T-helper 17 cell (primary cell): ENCODE results near the gene TFCP2. TPM values are rescaled to one million over a fixed set of nuclear protein-coding genes. Genes with fewer than 3 reads are reported as not detected.

Source experiments
- ATAC-seq: fragments of 150-1000 bp; cut with Tn5 transposase; 2 replicates; pipeline ENCODE4 v1.10.0; 2021; ENCODE audit warnings: mild to moderate bottlenecking, moderate library complexity
- DNase-seq, 3 donors: peaks; one replicate each; pipeline versions ENCODE4 v3.0.0 to v3.0.0-alpha.2; 2020 to 2021
- H3K9me3 ChIP-seq: one replicate; pipeline ENCODE4 v1.7.0; 2013; ENCODE audit warnings: low read length, mild to moderate bottlenecking; ENCODE audit not compliant: control insufficient read depth, poor library complexity, severe bottlenecking
- H3K27ac Mint-ChIP-seq: one replicate; pipeline ENCODE4 v1.8.0; 2022; ENCODE audit warnings: mild to moderate bottlenecking, moderate library complexity, mixed read lengths
- H3K27me3 Mint-ChIP-seq: one replicate; pipeline ENCODE4 v1.8.0; 2022; ENCODE audit warnings: mixed read lengths
- H3K36me3 Mint-ChIP-seq: one replicate; pipeline ENCODE4 v1.8.0; 2022; ENCODE audit warnings: low read depth, mixed read lengths
- H3K4me1 Mint-ChIP-seq: one replicate; pipeline ENCODE4 v1.8.0; 2022; ENCODE audit warnings: mild to moderate bottlenecking, mixed read lengths
- H3K4me3 Mint-ChIP-seq: one replicate; pipeline ENCODE4 v1.8.0; 2022; ENCODE audit warnings: mild to moderate bottlenecking, moderate library complexity, mixed read lengths
- total RNA-seq, 4 donors: library from RNA in 2 of 4; stranded (reverse) in 2 of 4; gene quantifications; one replicate each; pipeline ENCODE4 v1.2.3 and lab custom pipeline; 2022 to 2026

TFCP2 gene
- total RNA-seq, 2 donors from 2014 or later = 15.7 to 20.5 TPM

DNA sequence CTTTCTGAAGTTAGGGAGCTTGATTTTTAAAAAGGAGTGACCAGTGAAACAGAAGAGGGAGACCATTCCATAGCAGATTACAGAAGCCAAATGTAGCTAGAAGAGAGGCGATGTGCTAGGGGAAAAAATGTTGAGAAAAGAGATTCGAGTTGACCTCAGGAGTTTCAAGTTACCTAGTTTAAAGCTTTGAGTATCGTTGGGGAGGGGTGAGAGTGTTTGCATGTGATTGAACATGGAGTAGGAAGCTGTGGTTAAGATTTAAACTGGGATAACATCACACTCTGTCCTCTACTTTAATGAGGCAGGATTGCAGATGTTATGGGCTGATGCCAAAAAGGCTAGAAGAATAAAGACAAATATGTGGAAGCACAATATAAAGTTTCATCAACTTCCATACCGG, 121.1 kb downstream of the TFCP2 start:
- H3K27me3 Mint-ChIP-seq = no peaks in the 10 kb centered on the region
- peaks cover 4% of the 10 kb centered on the region for H3K36me3 Mint-ChIP-seq
- no peak for DNase-seq
- no peaks in the 10 kb centered on the region for H3K9me3 ChIP-seq
- no peak for ATAC-seq
- peak overlapping the region; percentile 81 for H3K27ac Mint-ChIP-seq
- peaks cover 21% of the 10 kb centered on the region for H3K4me1 Mint-ChIP-seq
- H3K4me3 Mint-ChIP-seq = no peak overlapping the region

DNA sequence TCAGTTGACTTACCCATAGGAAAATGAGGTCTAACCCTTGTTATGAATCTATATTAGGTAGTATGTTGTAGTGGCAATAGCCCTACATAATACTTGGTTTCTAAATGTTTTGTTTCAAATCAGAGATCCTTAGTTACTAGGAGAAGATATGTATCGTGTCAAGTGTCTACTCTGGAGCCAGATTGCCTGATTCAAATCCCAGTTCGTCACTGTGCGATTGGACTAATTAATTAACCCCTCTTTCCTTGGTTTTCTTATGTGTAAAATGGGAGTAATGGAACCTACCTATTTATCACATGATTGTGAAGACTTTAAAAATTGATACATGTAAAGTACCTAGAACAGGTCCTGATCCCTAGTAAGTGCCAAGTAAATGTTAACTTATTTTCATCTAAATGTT, 123.4 kb downstream of the TFCP2 start:
- Mint-ChIP-seq H3K4me1 (peaks cover 23% of the 10 kb centered on the region), H3K27ac (peak overlapping the region; percentile 95), H3K4me3 (peak overlapping the region; percentile 99), H3K36me3 (peaks cover 4% of the 10 kb centered on the region), H3K27me3 (no peaks in the 10 kb centered on the region)
- ATAC-seq (no peak), DNase-seq (no peak)
- H3K9me3 ChIP-seq = no peaks in the 10 kb centered on the region

DNA sequence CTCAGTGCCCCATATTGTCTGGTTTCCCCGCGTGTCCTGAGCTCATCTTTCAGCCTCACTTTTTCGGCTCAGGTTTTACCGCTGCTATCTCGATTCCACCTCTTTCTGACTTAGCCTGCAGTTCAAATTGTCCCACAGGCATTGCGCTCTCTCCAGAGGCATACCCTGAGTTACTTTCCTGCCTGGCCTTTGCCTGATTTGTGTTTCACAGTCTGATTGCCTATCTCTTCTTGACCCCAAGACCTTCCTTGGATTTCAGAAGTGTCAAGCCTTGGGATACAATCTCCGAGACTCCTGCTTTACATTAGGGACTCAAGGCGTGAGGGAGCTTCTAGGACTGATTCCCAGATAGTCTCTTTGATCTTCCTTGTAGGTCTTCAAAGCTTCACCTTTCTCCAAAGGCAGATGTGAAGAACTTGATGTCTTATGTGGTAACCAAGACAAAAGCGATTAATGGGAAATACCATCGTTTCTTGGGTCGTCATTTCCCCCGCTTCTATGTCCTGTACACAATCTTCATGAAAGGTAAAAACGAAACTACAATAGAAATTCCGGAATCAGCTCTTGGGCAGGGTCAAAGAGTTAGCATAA, 124.2 kb downstream of the TFCP2 start:
- H3K9me3 ChIP-seq = no peaks in the 10 kb centered on the region
- H3K4me1 Mint-ChIP-seq = peaks cover 23% of the 10 kb centered on the region
- H3K36me3 Mint-ChIP-seq = peaks cover 4% of the 10 kb centered on the region
- peak overlapping the region; percentile 99 for H3K4me3 Mint-ChIP-seq
- H3K27ac Mint-ChIP-seq = peak overlapping the region; percentile 95
- DNase-seq = no peak
- H3K27me3 Mint-ChIP-seq = no peaks in the 10 kb centered on the region
- ATAC-seq = no peak

DNA sequence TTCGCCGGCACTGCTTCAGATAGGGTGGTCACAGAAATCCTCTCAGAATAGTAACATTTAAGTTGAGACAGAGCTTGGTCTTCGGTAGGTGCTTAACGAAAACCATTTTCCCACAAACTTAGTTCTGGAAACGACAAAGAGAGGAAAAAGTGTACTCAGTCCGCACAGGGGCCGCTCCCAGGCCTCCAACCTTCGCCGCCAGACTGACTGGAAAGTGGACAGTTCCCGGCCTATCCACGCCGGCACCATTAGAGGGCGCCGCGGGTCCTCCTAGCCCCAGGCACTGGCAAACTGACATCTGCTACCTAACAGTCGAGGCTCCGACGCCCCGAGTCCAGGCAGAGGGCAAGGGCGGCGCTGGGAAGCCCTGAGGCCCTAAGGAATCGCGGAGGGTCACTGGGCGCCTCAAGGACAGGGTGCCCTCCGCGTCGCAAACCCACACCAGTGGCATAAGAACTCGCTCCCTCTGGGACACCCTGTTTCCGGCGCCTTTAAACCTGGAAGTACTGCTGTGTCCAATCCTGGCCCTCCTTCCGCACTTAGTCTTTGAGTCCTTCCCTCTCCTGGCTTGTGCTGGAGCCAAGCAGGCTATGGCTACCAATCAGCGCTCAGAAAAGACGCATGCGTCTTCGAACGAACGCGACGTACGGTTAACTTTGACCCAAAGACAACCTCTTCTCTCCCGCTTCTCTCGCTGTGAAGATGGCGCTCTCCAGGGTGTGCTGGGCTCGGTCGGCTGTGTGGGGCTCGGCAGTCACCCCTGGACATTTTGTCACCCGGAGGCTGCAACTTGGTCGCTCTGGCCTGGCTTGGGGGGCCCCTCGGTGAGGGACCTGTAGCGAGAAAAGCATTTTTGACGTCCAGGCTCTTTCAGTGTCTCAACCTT, 125.0 kb downstream of the TFCP2 start, which contains the start of gene LETMD1:
LETMD1 (plus strand) TSS at position 673 of the 886 bp plus-strand sequence; CDS start at position 703, 30 bp downstream.
- peak within 1 kb of the TSS; percentile 95 for H3K27ac Mint-ChIP-seq
- peaks cover 23% of the 10 kb centered on the region for H3K4me1 Mint-ChIP-seq
- peak within 1 kb of the TSS; percentile 99 for H3K4me3 Mint-ChIP-seq
- DNase-seq (peak; percentile 74 to 84 (median 82)), ATAC-seq (peak; percentile 96)
- peaks cover 4% of the 10 kb centered on the region for H3K36me3 Mint-ChIP-seq
- H3K27me3 Mint-ChIP-seq = no peaks in the 10 kb centered on the region
- no peaks in the 10 kb centered on the region for H3K9me3 ChIP-seq

Other genes with a start within 250 kb of the TFCP2 start
- not detected for gene HIGD1C, start 220.6 kb downstream of the TFCP2 start, total RNA-seq
- 10 to 100 TPM; 47.6 to 51.5 TPM for gene SLC11A2, start 146.8 kb downstream of the TFCP2 start, total RNA-seq
- 10 to 100 TPM; 56.2 to 56.6 TPM for gene LETMD1, start 124.8 kb downstream of the TFCP2 start, total RNA-seq
- 10 to 100 TPM; 19.2 to 19.9 TPM for gene CSRNP2, start 89.5 kb downstream of the TFCP2 start, total RNA-seq
- gene POU6F1, start 44.9 kb upstream of the TFCP2 start, total RNA-seq = 10 to 100 TPM; 22.5 to 32.8 TPM
- 100 to 1,000 TPM; 273 to 335 TPM for gene DAZAP2, start 65.7 kb upstream of the TFCP2 start, total RNA-seq
- gene SMAGP, start 97.3 kb upstream of the TFCP2 start, total RNA-seq = 1 to 10 TPM; 1.9 to 3.4 TPM
- 100 to 1,000 TPM; 216 to 233 TPM for gene BIN2, start 151.0 kb upstream of the TFCP2 start, total RNA-seq
- gene CELA1, start 173.5 kb upstream of the TFCP2 start, total RNA-seq = under 1 TPM in 1 of 2 donors, not detected in 1; 0.50 TPM
- 10 to 100 TPM in 1 of 2 donors, 1 to 10 TPM in 1; 7.0 to 12.6 TPM for gene GALNT6, start 218.3 kb upstream of the TFCP2 start, total RNA-seq